Measurements from ENCODE around the gene PTPRE. TPM values are rescaled to one million over a fixed set of nuclear protein-coding genes. Genes with fewer than 3 reads are reported as not detected.
A peak's percentile ranks its signal among the peaks of the same experiment; 100 is the strongest.

Gene PTPRE
- total RNA-seq, 3 donors from 2014 or later, result 11.8 to 42.9 (median 25.6) TPM

DNA sequence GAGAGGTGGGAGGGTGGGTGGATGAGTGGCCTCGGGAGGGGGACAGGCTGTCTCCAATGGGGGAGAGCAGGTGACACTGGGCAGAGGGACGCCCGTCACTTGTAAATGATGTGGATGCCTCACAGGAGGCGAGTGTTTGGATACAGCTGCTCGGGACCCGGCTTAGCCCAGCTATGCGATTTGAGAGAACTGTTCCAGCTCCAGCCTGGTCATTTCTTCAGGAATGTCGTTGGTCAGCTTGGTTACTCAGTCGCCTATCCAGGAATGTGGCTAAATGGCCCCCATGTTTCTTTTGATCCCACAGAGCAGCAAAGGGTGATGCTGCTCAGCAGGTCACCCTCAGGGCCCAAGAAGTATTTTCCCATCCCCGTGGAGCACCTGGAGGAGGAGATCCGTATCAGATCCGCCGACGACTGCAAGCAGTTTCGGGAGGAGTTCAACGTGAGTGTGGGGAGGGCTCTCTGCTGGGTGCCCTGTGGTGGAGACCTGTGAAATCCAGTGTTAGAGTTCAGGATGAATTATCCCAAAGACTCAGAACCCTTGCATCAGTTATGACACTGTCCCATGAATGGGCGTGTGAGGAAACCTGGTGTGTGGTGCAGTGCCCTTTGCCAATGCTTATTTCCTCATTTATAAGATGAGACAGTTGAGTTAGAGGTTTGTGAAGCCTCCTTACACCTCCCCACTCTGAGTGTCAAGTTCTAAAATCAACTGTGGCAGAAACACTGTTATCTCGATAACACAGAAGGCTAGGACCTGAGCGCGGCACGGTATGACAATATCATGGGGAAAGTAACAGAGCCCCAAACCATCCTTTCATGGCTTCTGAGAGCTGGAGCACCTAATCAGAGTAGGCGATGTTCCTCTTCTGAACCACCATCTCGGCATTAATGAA lies 142.6 kb downstream of the PTPRE start:
- intact Hi-C loops (cut with DNase I; ENCODE audit: low total_unique reads), result no loop called here
- TF ChIP-seq, protein P1, sequence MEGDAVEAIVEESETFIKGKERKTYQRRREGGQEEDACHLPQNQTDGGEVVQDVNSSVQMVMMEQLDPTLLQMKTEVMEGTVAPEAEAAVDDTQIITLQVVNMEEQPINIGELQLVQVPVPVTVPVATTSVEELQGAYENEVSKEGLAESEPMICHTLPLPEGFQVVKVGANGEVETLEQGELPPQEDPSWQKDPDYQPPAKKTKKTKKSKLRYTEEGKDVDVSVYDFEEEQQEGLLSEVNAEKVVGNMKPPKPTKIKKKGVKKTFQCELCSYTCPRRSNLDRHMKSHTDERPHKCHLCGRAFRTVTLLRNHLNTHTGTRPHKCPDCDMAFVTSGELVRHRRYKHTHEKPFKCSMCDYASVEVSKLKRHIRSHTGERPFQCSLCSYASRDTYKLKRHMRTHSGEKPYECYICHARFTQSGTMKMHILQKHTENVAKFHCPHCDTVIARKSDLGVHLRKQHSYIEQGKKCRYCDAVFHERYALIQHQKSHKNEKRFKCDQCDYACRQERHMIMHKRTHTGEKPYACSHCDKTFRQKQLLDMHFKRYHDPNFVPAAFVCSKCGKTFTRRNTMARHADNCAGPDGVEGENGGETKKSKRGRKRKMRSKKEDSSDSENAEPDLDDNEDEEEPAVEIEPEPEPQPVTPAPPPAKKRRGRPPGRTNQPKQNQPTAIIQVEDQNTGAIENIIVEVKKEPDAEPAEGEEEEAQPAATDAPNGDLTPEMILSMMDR (IDR thresholded peaks at IDR 0.05), result no peak
- no peak for TF ChIP-seq POLR2AphosphoS5 (IDR thresholded peaks at IDR 0.05)
- no peak for TF ChIP-seq POLR2A (IDR thresholded peaks at IDR 0.05)
- H3K36me3 ChIP-seq, result no peaks in the 10 kb centered on the region
- no peaks in the 10 kb centered on the region for H3K27me3 ChIP-seq
- peak overlapping the region; percentile 92 for H3K27ac ChIP-seq
- peaks cover 0 to 8% of the 10 kb centered on the region in 2 donors for H3K4me1 ChIP-seq
- no peaks in the 10 kb centered on the region for H3K9me3 ChIP-seq
- DNase-seq (ENCODE audit: low spot score in 2 of 2), result no peak
- peak overlapping the region; percentile 33 to 57 (median 47) for H3K4me3 ChIP-seq

DNA sequence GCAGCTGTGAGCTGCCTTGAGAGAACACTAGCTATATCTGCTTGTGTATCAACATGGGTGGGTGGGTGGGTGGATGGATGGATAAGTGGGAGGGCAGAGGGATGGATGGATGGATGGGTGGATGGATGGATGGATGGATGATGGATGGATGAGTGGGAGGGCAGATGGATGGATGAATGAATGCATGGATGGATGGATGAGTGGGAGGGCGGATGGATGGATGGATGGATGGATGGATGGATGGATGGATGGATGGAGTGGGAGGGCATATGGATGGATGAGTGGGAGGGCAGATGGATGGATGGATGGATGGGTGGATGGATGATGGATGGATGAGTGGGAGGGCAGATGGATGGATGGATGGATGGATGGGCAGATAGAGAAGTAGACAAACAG lies 143.2 kb downstream of the PTPRE start:
- H3K27me3 ChIP-seq, result no peaks in the 10 kb centered on the region
- TF ChIP-seq POLR2AphosphoS5 (IDR thresholded peaks at IDR 0.05) (no peak), POLR2A (IDR thresholded peaks at IDR 0.05) (no peak)
- TF ChIP-seq, protein P1 (IDR thresholded peaks at IDR 0.05), result no peak
- no peaks in the 10 kb centered on the region for H3K36me3 ChIP-seq
- H3K4me3 ChIP-seq, result peak overlapping the region in 1 of 3 donors; percentile 57
- peak in 1 of 2 donors; percentile 9 for DNase-seq (ENCODE audit: low spot score in 2 of 2)
- H3K9me3 ChIP-seq, result no peaks in the 10 kb centered on the region
- H3K27ac ChIP-seq, result peak overlapping the region in 1 of 2 donors; percentile 92
- intact Hi-C loops (cut with DNase I; ENCODE audit: low total_unique reads), result no loop called here
- peaks cover 0 to 8% of the 10 kb centered on the region in 2 donors for H3K4me1 ChIP-seq

DNA sequence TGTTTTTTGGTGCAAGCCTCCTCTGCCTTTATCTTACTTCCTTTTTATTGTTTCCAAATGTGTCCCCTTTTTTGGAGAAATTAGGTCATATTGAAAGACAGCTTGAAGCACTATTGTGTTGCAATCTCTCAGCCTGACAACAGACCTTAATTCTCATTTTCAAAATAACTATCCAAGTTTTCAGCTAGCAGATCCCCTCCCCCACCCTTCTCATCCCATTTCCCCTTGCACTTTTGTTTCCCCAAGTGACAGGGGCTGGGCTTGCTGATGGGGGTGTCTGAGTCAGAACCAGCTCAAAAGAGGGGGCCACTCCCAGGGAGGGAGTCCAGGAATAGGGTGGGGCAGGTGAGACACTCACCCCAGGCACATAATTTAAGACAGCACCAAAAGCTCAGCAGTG lies 144.0 kb downstream of the PTPRE start:
- peaks cover 0 to 8% of the 10 kb centered on the region in 2 donors for H3K4me1 ChIP-seq
- TF ChIP-seq POLR2AphosphoS5 (IDR thresholded peaks at IDR 0.05) (peak in 1 of 3 donors; percentile 40), POLR2A (IDR thresholded peaks at IDR 0.05) (no peak)
- H3K9me3 ChIP-seq, result no peaks in the 10 kb centered on the region
- no peaks in the 10 kb centered on the region for H3K36me3 ChIP-seq
- intact Hi-C loops (cut with DNase I; ENCODE audit: low total_unique reads), result no loop called here
- H3K27ac ChIP-seq, result peak overlapping the region; percentile 50 to 92
- H3K4me3 ChIP-seq, result no peak overlapping the region
- H3K27me3 ChIP-seq, result no peaks in the 10 kb centered on the region
- no peak for DNase-seq (ENCODE audit: low spot score in 2 of 2)

DNA sequence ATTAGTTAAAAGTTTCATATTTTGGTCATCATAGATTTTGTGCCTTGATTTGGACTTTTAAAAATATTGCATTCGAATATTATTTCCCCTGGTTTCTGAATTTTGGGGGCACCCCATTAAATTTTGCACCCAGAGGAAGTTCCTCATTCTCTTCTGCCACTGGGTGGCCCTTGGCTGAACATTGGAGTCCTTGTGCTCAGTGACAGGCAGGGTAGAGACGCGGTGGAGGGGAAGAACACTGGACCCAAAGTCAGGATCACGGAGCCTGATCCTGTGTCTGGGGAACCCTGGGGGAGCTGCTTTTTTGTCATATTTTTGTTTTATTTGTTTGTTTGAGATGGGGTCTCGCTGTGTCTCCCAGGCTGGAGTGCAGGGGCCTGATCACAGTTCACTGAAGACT lies 144.6 kb downstream of the PTPRE start:
- no peaks in the 10 kb centered on the region for H3K36me3 ChIP-seq
- H3K9me3 ChIP-seq, result no peaks in the 10 kb centered on the region
- no peak overlapping the region for H3K4me3 ChIP-seq
- DNase-seq (ENCODE audit: low spot score in 2 of 2), result no peak
- H3K27ac ChIP-seq, result peak overlapping the region; percentile 5 to 80
- no peak for TF ChIP-seq POLR2A (IDR thresholded peaks at IDR 0.05)
- TF ChIP-seq POLR2AphosphoS5 (IDR thresholded peaks at IDR 0.05), result no peak
- TF ChIP-seq, protein P1 (IDR thresholded peaks at IDR 0.05), result no peak
- intact Hi-C loops (cut with DNase I; ENCODE audit: low total_unique reads), result no loop called here
- peaks cover 4 to 8% of the 10 kb centered on the region in 2 donors for H3K4me1 ChIP-seq
- no peaks in the 10 kb centered on the region for H3K27me3 ChIP-seq

DNA sequence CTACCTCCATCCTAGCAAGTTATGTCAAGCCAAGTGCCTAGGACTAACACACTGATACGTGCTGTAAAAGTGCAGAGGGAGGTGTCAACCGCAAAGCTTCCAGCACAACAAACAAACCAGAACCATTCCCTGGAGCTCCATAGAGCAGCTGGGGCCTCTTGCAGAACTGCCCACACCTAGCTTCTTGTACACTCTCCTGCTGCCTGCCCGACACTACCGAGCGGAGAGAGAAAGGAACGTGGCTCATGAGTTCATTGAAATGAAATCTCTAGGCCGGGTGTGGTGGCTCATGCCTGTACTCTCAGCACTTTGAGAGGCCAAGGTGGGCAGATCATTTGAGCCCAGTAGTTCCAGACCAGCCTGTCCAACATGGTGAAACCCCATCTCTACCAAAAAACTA lies 145.8 kb downstream of the PTPRE start:
- intact Hi-C loops (cut with DNase I; ENCODE audit: low total_unique reads), result no loop called here
- Histone ChIP-seq H3K27me3 (no peaks in the 10 kb centered on the region), H3K4me1 (peaks cover 8% of the 10 kb centered on the region in 2 donors), H3K27ac (peak overlapping the region in 1 of 2 donors; percentile 7), H3K4me3 (no peak overlapping the region), H3K9me3 (no peaks in the 10 kb centered on the region), H3K36me3 (no peaks in the 10 kb centered on the region)
- no peak for DNase-seq (ENCODE audit: low spot score in 2 of 2)
- TF ChIP-seq POLR2A (IDR thresholded peaks at IDR 0.05), result no peak
- TF ChIP-seq, protein P1 (IDR thresholded peaks at IDR 0.05), result no peak
- TF ChIP-seq POLR2AphosphoS5 (IDR thresholded peaks at IDR 0.05), result no peak

Data from breast epithelium (tissue), 4 donors.